ENCODE results near the gene RASL10A.

RASL10A gene

DNA sequence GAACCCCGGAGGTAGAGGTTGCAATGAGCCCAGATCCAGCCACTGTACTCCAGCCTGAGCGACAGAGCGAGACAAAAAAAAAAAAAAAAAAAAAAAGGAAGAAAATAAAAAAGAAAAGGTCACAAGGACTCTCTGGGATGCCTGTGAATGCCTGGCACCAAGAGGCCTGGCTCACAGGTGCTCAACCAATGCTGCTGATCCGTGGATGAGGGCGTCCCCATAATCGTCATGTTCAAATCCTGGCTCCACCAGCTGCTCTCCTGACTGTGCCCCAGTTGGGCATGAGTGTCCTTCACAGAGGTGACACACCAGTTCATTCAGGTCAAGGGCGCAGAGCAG lies 9.7 kb downstream of the RASL10A start:
- no peak for DNase-seq (ENCODE audit: low spot score)

DNA sequence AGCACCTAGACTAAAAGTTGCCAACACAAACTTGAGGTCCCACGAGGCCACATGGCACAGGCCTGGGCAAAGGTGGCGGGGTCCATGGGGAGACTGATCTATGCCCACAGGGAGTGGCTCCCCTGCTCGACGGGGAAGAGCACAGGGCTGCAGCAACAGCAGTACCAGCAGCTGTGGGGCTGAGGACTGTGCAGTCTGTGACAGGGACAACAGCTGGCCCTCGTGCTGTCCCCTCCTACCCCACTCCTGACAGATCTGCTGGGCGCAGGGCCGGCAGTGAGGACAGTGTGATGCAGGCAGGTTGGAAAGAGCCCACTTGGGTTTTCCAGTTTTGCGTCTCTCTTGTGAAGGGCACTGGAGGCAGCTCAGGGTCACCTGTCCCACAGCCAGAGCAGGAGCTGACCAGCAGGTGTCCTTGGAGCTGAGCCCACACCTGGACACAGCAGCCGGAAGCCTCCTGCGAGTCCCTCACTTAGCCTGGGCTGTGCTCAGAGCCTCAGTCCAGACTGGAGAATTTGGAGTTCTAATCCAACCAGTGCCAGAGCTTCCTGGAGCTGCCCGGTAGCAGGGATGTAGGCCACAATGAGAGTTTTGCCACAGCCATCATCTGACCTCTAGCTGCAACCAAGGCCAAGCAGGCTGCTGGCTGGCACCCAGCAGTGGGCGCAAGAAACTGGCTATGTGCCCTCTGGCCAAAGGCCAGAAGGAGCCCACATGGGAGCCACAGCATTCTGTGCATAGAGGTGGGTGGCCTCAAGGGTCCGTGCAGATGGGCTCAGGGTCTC lies 12.6 kb downstream of the RASL10A start:
- no peak for DNase-seq (ENCODE audit: low spot score)

DNA sequence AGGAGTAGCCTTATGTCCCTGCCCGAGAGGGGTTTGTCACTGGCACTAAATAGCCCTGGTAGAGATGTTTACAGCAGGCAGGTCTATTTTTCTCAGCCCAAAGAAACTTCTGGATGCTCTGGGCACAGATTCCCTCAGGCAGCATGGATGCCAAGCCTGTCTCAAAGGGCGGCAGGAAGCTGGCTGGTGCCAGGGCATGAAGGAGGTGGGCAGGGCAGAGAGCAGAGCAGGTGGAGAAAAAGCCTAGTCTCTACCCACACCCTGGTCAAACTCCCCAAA lies 13.2 kb downstream of the RASL10A start:
- DNase-seq (ENCODE audit: low spot score), result no peak

DNA sequence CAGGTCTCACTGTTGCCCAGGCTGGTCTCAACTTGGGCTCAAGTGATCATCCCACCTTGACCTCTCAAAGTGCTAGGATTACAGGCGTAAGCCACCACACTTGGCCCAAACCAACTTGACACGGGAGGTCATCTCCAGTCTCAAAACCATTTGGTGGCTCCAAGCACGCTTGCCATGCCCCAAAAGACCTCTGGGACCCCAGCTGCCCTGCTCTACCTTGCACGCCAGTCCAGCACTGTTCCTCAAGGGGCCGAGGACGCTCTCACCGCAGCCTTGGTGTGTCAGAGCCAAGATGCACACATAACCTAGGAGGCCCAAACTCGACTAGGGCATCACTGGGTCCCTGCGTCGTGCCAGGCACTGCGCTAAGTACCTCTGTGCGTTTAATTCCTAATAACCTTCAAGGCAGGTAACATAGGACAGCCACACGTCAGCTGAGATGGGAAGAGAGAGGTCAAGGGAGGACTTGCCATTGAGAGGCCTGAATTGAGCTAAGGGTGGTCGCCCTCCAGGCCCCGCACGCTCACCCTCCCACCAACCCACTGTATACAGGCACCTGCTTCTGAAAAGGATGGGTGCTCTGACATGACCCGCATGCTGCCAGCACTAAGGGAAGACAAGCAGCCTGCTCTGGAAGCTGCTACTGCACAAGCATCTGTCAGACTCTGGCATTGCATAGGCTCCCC lies 13.6 kb downstream of the RASL10A start:
- DNase-seq (ENCODE audit: low spot score), result no peak

DNA sequence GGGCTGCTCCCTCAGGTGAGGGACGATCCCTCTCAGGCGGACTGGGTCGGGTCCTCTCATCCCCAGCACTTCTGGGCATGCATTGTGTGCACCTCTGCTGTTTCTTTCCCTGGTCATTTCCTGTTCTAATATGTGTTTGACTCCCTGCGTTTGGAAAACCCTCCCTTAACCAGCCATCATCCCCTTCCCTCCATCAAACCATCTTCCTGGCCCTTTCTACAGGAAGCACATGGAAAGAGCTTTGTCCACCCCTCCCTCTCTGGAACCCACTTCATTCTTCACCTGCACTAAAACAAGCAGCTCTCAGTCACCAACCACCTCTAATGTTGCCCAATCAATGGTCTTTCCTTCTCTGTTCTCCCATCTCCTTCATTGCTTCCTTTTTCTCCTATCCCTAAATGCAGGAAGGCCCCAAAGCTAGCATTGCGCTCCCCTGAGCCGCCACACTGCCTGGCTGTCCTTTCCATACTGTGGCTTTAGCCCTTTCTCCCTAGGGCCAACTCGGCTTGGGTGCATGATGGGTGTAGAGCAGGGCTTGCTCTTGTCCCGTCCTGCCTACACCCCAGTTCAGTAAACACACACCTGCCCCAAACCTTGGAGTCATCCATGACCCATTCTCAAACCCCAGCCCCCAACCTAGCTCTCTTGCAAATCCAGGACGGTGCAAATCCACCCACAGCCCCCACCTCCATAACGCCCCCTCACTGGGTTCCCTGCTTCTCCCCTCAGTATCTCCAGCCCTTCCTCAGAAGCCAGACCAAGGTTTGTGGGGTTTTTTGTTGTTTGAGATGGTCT lies 14.5 kb downstream of the RASL10A start:
- no peak for DNase-seq (ENCODE audit: low spot score)

DNA sequence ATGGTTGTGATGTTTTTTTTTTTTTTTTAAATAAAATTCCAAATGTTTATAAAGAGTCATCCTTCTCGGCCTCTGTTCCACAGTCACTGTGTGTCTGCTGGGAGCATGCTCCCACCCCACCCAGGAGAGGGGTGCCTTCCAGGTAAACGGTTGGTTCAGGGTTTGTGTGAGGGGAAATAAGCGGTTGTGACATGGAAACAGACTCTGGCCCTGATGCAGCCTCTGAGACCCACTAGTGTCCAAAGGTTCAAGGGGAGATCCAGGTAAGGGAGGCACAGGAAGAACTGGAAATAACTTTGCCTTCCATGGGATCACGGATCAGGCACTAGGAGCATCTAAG lies 15.1 kb downstream of the RASL10A start:
- DNase-seq (ENCODE audit: low spot score), result no peak

DNA sequence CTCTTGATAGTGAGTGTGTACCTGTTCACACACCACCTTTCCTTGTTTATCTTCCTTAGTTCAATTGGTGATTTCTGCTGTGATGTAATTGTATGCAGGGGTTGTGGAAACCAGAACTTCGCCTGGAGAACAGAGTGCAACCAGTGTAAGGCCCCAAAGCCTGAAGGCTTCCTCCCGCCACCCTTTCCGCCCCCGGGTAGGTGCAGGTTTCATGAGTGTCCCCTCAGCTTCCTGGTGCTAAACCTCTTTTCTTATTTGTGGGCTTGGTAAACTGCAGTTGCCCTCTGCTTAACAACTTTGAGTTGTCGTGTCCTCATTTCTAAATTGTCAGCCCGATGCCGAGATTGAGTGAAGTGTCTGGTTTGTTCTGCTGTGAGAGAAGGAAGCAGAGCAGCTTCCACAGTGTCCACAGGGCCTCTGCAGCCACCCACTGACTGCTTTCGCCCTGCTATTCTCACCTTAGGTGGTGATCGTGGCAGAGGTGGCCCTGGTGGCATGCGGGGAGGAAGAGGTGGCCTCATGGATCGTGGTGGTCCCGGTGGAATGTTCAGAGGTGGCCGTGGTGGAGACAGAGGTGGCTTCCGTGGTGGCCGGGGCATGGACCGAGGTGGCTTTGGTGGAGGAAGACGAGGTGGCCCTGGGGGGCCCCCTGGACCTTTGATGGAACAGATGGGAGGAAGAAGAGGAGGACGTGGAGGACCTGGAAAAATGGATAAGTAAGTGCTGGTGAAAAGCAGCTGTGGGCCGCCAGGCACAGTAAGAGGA lies 16.2 kb downstream of the RASL10A start:
- DNase-seq (ENCODE audit: low spot score), result no peak

DNA sequence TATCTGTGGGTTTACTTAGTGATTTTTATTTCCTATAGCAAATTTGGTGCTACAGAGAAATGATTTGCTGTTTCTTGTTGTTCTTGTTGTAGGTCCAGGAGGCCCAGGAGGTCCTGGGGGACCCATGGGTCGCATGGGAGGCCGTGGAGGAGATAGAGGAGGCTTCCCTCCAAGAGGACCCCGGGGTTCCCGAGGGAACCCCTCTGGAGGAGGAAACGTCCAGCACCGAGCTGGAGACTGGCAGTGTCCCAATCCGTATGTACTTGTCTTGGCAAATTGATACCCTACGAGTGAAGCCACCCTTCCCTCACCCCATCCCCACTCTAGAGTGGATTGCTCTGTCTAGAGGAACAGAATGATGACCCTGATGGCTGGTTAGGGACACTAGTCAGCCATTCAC lies 16.9 kb downstream of the RASL10A start:
- no peak for DNase-seq (ENCODE audit: low spot score)

DNA sequence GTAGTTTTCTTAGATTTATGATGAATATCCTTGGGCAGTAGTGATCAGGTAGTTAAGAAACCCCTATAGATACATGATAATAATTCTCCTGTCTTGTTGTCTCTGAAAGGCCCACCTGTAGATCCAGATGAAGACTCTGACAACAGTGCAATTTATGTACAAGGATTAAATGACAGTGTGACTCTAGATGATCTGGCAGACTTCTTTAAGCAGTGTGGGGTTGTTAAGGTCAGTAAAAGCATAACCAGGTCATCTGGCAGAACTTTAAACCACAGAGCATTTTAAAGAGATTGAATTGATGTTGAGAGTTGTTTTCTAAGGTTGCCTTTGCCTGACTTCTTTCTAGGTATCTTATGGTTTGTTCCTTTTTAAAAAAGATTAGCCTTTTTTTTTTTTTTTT lies 23.1 kb downstream of the RASL10A start:
- no peak for DNase-seq (ENCODE audit: low spot score)

DNA sequence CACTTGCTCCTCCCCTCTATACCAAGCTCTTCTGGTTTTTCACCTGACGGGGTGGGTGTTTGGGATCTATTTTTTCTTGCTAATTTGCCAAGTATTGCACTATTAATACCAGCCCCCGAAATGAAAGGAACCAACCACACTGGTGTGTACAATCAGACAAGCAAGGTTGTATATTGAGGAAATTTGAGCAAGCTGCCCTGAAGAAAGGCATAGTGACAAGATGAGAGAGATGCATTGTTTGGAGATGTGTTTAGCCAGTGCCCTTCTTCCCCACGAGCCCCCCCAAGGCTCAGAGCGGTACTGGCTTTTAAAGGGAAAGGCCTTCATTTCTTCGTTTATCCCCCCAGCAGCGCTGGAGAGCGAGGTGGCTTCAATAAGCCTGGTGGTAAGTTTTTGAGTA lies 24.3 kb downstream of the RASL10A start:
- DNase-seq (ENCODE audit: low spot score), result no peak

DNA sequence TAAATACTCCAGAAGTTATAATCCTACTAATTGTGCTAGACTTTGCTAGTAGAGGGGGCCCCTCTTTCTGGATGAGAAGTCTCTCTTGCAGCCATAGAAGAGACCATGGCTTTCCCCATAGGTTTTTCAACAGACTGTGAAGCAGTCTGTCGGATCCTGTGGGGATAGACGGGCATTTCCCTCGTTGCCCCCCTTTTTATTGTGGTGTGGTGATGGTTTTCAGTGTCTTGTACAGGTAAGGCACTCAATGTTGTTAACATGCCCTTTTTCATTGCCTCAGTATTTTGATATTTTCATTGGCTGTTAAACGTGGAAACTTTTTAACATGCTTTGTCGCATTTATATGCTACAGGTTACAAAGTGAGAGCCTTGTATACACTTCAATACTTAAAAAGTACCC lies 25.4 kb downstream of the RASL10A start:
- DNase-seq (ENCODE audit: low spot score), result no peak

DNA sequence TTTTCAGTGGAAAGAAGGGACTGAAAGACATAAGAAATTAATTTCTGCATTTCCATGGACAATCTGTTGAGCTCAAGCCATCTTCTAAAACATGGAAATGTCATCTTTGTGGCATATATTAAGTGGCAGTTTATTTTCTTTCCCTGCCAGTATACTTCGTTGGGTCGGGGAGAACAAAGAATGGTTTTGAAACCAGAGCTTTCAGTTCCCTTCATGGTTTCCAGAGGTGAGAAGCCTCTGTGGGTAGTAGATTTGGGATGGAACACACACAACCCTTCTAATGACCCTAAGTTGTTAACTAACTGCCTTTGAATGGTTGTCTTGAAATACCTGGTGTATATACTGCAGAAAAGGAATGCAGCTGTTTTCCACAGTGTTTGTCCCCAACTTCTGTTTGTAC lies 26.7 kb downstream of the RASL10A start:
- DNase-seq (ENCODE audit: low spot score), result no peak

DNA sequence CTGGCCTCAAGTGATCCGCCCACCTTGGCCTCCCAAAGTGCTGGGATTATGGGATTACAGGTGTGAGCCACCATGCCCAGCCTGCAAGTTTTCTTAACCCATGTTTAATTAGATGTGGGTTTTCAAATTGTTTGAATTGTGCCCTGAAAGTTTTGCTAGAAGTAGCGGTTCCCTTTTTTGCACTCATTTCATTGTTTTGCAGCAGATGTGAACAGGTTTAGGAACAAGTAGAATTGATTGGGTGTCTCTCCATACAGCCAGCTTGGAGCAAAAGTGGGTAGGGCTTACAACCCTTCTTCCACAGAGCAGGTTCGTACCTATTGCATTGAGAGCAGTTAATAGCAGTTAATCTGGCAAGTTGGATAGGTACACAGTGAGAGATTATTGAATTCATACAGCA lies 31.3 kb downstream of the RASL10A start:
- no peak for DNase-seq (ENCODE audit: low spot score)

DNA sequence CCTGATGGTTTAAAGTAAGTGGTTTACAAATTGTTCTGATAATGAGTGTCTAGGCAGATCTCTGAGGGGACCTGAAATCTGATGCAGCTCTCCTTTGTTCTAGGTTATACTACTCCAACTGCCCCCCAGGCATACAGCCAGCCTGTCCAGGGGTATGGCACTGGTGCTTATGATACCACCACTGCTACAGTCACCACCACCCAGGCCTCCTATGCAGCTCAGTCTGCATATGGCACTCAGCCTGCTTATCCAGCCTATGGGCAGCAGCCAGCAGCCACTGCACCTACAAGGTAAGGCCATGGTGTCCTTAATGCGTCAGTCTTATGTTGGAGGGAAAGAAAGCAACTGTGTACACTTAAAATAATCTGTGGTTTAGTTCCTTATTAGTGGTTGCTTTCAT lies 37.6 kb downstream of the RASL10A start:
- no peak for DNase-seq (ENCODE audit: low spot score)

DNA sequence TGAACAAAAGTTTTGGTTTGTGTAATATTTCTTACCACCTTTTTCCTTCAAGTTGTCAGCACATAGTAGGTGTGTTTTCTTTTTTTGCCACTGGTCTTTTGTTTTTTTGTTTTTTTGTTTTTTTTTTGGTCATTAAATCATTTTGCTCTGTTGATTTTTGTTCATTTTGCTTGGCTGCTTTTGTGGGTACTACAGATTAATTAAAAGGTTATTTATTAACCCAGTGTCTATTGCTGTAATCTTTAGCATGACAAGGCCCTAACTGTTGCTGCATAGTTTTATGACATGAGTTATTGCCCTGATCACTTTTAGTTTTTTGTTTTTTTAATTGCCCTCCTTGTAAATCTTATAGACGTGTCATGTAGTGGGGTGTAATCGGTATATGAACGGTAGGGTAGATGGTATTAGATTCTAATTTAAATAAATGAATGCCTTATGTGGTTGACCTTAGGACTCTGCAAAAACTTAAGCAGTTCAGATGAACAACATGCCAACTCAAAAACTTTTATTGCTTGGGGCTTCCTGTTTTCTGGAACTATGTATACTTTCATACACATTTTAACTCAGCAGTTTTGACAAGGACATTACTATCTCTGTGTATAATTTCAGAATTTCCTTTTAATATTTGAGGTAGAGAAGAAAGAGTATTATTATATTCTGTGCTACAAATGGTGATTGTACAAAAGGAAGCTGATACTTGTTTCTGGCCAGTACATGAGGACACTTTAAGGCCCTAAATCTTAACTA lies 39.5 kb downstream of the RASL10A start:
- no peak for DNase-seq (ENCODE audit: low spot score)

DNA sequence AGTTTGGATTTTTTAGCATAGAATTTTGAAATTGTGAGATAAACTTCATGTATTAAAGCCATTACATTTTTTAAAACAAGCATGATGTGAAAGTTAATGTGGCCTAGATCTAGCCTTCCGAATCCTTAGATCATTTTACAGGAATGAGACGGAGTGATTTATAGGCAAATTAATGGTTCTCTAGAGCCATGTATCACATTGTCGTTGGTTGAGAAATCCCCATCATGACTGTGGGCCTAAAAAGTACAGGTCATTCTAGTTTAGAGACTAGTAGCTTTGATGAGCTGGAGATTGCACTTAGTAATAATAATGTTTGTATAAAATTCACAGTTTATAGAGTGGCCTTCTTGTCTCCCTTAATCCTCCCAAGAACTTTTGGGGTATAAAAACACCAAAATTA lies 40.3 kb downstream of the RASL10A start:
- no peak for DNase-seq (ENCODE audit: low spot score)

DNA sequence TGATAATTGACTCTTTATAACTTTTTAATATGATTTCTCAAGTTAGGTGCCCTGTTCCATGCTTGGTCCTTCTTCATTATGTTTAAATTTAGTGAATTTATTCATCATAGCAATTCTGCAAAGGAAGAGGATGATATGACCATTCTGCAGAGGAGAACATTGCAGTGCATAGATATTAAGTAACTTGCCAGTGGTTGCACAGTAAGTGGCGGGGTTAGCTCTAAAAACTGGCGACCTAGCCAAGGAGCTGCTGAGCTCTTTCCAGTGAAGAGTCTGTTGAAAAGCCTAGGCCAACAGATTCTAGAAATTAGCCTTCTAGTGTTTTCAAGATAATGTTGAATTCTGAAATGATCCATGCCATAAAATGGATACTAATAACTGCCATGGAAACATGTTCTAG lies 42.9 kb downstream of the RASL10A start:
- DNase-seq (ENCODE audit: low spot score), result no peak

DNA sequence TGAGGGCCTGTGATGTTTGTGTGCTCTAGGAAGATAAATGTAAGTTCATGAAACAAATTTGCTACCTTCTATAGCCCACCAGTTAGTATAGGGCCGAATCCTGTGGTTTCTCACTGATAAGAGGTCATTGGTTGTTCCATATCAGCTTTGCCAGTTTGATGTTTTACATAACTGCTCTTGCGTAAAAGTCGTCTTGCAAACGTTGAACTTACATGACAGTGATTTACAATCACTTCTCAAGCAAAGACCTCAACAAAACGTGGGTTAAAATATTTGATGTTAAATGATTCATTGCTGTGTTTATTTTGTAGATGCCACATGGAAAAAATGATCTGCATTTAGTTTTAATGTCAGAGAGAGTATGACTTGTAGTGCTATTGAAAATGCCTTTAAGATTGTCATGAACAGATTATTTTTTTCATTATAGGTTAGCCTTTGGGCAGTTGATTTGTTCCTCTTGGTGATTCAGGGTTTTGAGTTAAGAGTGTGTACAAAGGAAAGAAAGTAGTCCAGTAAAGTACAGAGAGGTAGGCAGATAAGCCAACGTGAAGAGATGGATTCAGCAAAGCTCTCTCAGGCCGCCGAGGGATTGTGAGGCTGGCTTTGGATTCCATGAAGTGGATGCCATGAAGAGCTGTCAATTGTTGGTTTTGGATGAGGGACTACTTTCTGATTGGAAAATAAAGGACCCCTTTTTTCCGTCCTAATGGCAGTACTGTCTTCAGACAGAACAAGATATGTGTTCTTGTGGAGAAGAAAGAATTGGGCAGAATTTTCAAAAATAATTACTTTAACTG lies 44.8 kb downstream of the RASL10A start:
- DNase-seq (ENCODE audit: low spot score), result no peak

DNA sequence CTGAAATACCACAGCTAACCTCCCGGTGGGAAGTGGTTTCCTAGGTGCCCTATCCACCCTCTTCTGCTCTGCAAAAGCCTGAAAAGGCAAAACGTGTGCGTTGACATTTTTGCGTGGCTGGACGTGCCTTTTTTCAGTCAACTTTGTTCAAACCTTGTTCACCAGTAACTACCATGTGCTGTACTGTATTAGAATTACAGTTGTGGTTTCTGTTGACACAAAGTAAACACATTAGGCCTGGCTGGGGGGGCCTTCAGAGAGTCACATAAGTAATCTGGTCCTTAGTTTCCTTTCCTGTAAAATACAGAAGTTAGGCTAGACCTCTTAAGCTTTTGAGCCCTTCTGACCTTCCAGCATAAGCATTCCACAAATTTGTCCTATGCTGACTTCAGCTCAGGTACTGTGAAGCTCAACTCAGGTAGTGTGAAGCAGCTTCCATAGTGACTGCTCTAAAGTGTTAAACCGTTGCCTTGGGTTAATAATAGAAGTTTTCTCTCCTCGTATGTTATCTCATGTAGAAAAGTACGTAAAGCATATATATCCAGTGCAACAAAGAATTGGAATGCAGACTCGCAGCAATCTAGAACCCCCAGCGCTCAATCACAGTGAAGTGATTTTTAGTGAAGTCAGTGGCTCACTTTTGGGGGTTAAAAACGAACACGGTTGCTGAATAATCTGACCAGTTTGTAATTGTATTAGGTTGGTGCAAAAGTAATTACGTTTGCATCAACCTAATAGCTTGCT lies 45.6 kb downstream of the RASL10A start:
- DNase-seq (ENCODE audit: low spot score), result no peak

DNA sequence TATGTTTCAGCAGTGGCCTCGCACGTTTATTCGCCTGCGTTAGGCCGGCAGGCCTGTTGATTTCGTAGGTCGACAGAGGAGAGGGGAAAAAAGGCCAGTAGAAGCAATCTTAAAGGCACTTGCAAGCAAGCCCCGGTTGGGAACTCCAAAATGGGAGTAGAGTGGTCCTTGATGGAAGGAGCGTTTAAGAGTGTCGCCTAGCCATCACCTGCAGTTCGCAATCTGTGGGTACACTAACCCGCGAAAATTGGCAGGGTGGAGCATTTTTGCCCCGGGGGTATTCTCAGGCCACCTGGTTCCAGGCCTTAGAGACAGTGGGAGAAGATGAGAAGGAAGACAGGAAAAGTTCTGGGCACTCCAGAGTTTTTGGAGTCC lies 46.3 kb downstream of the RASL10A start:
- DNase-seq (ENCODE audit: low spot score), result no peak

Data from putamen (tissue), 1 donor.